ENCODE measurements around the gene VSTM4. TPM values are rescaled to one million over a fixed set of nuclear protein-coding genes. Genes with fewer than 3 reads are reported as not detected.

Gene VSTM4
- total RNA-seq, 1 donor = 4.7 TPM

- no peak for TF ChIP-seq CTCF (IDR thresholded peaks at IDR 0.05; ENCODE audit: insufficient read depth, low read depth, low read length)
- no peak for DNase-seq (ENCODE audit: low read depth)
- no peak overlapping the region for H3K4me3 ChIP-seq (ENCODE audit: low read depth, low read length)
These were observed 70.8 kb downstream of the VSTM4 start for GRCh38 chr10:49044293-49045193.

GRCh38 chr10:49040601-49041000 is 74.7 kb downstream of the VSTM4 start:
- no peak for DNase-seq (ENCODE audit: low read depth)
- no peak for TF ChIP-seq CTCF (IDR thresholded peaks at IDR 0.05; ENCODE audit: insufficient read depth, low read depth, low read length)
- H3K4me3 ChIP-seq (ENCODE audit: low read depth, low read length) = no peak overlapping the region

- no peak for TF ChIP-seq CTCF (IDR thresholded peaks at IDR 0.05; ENCODE audit: insufficient read depth, low read depth, low read length)
- DNase-seq (ENCODE audit: low read depth) = no peak
- no peak overlapping the region for H3K4me3 ChIP-seq (ENCODE audit: low read depth, low read length)
These were observed 75.9 kb downstream of the VSTM4 start for GRCh38 chr10:49039409-49039808.

- DNase-seq (ENCODE audit: low read depth) = no peak
- no peak overlapping the region for H3K4me3 ChIP-seq (ENCODE audit: low read depth, low read length)
These were observed 76.6 kb downstream of the VSTM4 start for GRCh38 chr10:49038711-49039110.

GRCh38 chr10:49037187-49037586 is 78.1 kb downstream of the VSTM4 start:
- no peak overlapping the region for H3K4me3 ChIP-seq (ENCODE audit: low read depth, low read length)
- TF ChIP-seq CTCF (IDR thresholded peaks at IDR 0.05; ENCODE audit: insufficient read depth, low read depth, low read length) = no peak
- DNase-seq (ENCODE audit: low read depth) = peak; percentile 45

More at GRCh38 chr10:49038711-49039110, 76.6 kb downstream of the VSTM4 start:
- no peak for TF ChIP-seq CTCF (IDR thresholded peaks at IDR 0.05; ENCODE audit: insufficient read depth, low read depth, low read length)

- TF ChIP-seq CTCF (IDR thresholded peaks at IDR 0.05; ENCODE audit: insufficient read depth, low read depth, low read length) = no peak
- H3K4me3 ChIP-seq (ENCODE audit: low read depth, low read length) = no peak overlapping the region
- no peak for DNase-seq (ENCODE audit: low read depth)
These were observed 78.7 kb downstream of the VSTM4 start for GRCh38 chr10:49036638-49037037.

Measured in fibroblast of villous mesenchyme (primary cell).